HUES64 (cell line): Measurements from ENCODE around the gene SDSL.

ENCODE experiments used
- H3K27ac ChIP-seq: 2 replicates; pipeline ENCODE4 v1.7.0; 2013; ENCODE audit warnings: low read depth, low read length, inconsistent platforms
- H3K27me3 ChIP-seq: 2 replicates; pipeline ENCODE4 v1.6.1; 2013; ENCODE audit warnings: mild to moderate bottlenecking, low read length; ENCODE audit not compliant: insufficient read depth
- H3K36me3 ChIP-seq: 2 replicates; pipeline ENCODE4 v1.6.1; 2013; ENCODE audit warnings: mild to moderate bottlenecking, low read length; ENCODE audit not compliant: insufficient read depth
- H3K4me1 ChIP-seq: 2 replicates; pipeline ENCODE4 v1.6.1; 2013; ENCODE audit warnings: mild to moderate bottlenecking, low read length, moderate library complexity; ENCODE audit not compliant: insufficient read depth
- H3K4me3 ChIP-seq: 2 replicates; pipeline ENCODE4 v1.5.1; 2013; ENCODE audit warnings: mild to moderate bottlenecking, low read length, moderate library complexity
- H3K9ac ChIP-seq: 2 replicates; pipeline ENCODE4 v1.6.1; 2013; ENCODE audit warnings: mild to moderate bottlenecking, low read depth, low read length
- H3K9me3 ChIP-seq: 2 replicates; pipeline ENCODE4 v1.6.1; 2013; ENCODE audit warnings: low read depth, low read length; ENCODE audit not compliant: insufficient read depth
- WGBS: fragments of 150-250, 120-280 bp; methylation state at CpG from one replicate; pipeline ENCODE4 v1.1.7; 2013; ENCODE audit warnings: missing lambda C conversion rate; 5-methylcytosine and 5-hydroxymethylcytosine counted together

SDSL gene

DNA sequence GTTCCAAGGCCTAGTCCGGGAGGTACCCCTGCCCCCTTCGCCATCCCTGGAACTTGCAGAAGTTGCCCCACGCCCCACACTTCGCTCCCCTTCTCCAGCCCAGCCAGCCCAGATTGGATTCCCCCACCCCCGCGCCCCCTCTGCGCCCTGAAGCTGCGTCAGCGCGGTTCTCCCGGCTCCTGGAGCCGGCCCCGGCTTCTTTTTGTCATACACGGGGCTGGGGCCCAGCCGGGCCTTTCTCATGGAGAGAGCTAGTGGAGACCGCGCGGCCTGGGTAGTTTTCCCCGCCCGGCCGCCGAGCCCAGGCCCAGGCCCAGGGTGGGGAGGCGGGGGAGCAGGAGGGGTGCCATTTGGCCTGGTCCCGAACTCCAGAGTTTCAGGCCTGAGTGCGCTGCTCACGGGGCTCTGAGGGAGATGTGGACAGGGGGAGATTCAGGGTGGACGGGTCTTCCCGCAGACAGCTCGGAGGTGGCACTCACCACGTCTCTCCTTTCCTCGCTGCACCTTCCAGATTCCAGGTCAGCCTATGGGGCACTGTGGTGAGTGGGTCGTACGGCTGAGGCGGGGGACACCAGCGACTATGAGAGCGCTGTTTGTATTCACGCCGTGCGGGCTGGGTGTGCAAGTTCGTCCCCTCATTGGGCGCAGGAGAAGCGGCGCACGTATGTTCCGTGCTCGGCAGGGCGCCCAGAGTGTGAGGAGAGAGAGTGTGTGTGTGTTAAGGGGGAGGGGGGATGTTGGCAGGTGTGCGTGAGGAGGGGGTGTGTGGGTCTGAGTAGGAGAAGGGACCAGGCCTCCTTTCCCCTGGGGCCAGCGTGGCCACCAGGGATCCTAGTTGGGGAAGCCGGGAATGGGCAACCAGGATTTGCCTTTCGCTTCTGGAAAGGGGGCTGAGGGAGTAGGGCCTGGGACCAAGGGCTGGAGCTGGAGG, 50.3 kb downstream of the SDSL start:
- Histone ChIP-seq H3K4me1 (peaks cover 39% of the 10 kb centered on the region), H3K36me3 (no peaks in the 10 kb centered on the region), H3K27me3 (peaks cover 97% of the 10 kb centered on the region), H3K9me3 (no peaks in the 10 kb centered on the region), H3K4me3 (peak overlapping the region; percentile 64), H3K27ac (no peak overlapping the region), H3K9ac (peak overlapping the region; percentile 56; the same call in 1 of the 2 replicates)
- WGBS = under 1% methylated on average over 51 of the region's 51 CpGs

DNA sequence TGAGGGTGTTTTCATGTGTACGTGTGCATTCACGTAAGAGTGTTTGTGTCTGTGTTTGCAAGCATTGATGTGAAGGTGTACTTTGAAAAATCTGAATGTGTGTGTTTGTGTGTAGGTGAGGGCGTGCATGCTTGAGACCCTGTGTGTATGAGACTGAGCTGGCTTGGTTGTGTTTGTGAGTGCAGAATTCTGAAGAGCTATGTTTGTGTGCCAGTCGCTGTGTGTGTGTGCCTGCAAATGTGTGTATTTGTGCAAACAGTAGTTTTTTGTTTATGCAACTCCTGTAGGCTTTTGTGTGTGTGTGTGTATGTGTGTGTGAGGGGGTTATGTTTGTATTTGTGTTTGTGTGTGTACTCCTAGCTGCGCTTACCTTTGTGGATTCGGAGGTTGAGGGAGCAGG, 51.2 kb downstream of the SDSL start:
- Histone ChIP-seq H3K9me3 (no peaks in the 10 kb centered on the region), H3K4me3 (peak overlapping the region; percentile 64), H3K36me3 (no peaks in the 10 kb centered on the region), H3K4me1 (peaks cover 43% of the 10 kb centered on the region), H3K27ac (no peak overlapping the region), H3K27me3 (peaks cover 97% of the 10 kb centered on the region), H3K9ac (no peak overlapping the region)
- 23% methylated on average over 6 of the region's 6 CpGs for WGBS

- WGBS = 3% methylated on average over 9 of the region's 9 CpGs
- Histone ChIP-seq H3K36me3 (no peaks in the 10 kb centered on the region), H3K4me1 (peaks cover 40% of the 10 kb centered on the region), H3K27ac (no peak overlapping the region), H3K9me3 (no peaks in the 10 kb centered on the region), H3K4me3 (peak overlapping the region; percentile 64), H3K9ac (no peak overlapping the region), H3K27me3 (peaks cover 97% of the 10 kb centered on the region)
Observed at GRCh38 chr12:113473942-113474341, 51.8 kb downstream of the SDSL start.

GRCh38 chr12:113474635-113475436, 52.7 kb downstream of the SDSL start:
- Histone ChIP-seq H3K9ac (peak overlapping the region; percentile 15; the same call in 1 of the 2 replicates), H3K36me3 (no peaks in the 10 kb centered on the region), H3K27me3 (peaks cover 97% of the 10 kb centered on the region), H3K27ac (no peak overlapping the region), H3K4me3 (peak overlapping the region; percentile 64), H3K9me3 (no peaks in the 10 kb centered on the region), H3K4me1 (peaks cover 44% of the 10 kb centered on the region)
- 3% methylated on average over 15 of the region's 19 CpGs for WGBS

DNA sequence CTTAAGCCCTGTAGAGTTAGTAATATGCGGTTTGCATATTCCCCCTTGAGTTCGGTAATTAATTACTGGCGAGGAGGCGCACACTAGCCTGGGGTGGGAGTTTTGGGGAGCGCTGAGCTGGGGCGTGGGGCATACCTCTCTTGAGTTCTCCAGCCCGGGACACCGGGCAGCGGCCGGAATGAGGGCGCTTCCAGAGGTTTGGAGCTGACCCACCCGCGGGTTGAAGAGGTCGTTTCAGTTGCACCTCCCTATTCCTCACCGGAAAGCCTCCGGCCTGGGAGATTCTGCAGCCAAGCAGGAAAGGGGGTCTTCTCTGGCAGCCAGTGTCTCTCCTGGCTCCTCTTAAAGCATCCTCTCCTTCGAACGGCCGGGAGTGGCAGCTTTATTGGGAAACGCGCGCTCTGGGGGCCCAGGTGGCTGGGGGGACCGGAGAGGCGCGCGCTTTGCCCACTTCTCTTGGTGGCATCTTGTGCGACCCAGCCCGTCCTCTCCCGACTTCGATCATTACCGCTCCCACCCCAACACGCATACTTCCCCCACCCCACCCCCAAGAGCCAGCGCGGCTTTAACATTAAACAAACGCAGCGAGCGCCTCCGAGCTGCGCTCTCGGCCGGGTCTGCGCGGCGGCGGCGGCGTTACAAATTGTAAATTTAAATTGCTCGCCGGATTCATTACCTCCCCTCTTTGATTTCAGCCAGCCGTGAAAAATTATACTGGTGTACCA, 53.4 kb downstream of the SDSL start:
- Histone ChIP-seq H3K36me3 (no peaks in the 10 kb centered on the region), H3K27me3 (peaks cover 97% of the 10 kb centered on the region), H3K4me3 (peak overlapping the region; percentile 64), H3K4me1 (peaks cover 42% of the 10 kb centered on the region), H3K9me3 (no peaks in the 10 kb centered on the region), H3K27ac (no peak overlapping the region), H3K9ac (peak overlapping the region; percentile 15; the same call in 1 of the 2 replicates)
- 1% methylated on average over 50 of the region's 50 CpGs for WGBS

DNA sequence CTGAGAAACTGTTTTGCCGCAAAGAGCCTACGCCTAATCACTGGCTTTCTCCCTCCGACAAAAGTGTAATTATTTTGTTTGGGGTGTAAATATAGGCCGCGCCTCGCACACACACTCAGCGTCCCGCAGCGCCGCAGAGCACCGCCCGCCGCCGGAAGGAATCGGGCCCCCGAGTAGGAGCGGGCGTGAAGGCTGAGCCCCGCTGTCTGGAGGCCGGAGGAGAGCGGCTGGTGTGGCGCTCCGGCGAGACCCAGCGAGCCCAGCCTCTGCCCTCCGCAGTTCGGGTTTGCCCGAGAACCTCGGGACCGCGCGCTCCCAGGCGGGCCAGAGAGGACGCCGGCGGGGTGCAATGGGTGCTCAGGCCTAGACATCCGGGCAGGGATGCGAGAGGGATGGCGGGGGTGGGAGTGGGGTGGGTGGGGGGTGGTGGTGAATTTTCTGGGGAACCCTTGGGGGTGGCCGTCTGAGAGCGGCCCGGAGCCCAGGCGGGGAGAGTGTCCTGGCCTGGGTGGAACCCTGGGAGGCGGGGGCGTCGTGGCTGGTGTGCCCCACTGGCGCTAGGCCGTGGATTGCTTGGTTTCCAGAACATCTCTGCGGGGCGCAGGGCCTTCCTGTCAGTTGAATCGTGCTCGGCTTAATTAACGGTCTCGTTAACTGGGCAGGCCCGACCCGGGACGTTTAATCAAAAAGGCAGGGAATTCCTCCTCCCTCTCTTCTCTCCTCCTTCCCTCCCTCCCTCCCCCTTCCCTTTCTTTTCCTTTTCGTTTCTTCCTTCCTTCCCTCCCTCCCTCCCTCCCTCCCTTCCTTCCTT, 54.2 kb downstream of the SDSL start:
- no peak overlapping the region for H3K9ac ChIP-seq
- H3K4me3 ChIP-seq = peak overlapping the region; percentile 46
- H3K27ac ChIP-seq = no peak overlapping the region
- peaks cover 97% of the 10 kb centered on the region for H3K27me3 ChIP-seq
- H3K36me3 ChIP-seq = no peaks in the 10 kb centered on the region
- WGBS = 2% methylated on average over 57 of the region's 58 CpGs
- H3K4me1 ChIP-seq = peaks cover 47% of the 10 kb centered on the region
- H3K9me3 ChIP-seq = no peaks in the 10 kb centered on the region

DNA sequence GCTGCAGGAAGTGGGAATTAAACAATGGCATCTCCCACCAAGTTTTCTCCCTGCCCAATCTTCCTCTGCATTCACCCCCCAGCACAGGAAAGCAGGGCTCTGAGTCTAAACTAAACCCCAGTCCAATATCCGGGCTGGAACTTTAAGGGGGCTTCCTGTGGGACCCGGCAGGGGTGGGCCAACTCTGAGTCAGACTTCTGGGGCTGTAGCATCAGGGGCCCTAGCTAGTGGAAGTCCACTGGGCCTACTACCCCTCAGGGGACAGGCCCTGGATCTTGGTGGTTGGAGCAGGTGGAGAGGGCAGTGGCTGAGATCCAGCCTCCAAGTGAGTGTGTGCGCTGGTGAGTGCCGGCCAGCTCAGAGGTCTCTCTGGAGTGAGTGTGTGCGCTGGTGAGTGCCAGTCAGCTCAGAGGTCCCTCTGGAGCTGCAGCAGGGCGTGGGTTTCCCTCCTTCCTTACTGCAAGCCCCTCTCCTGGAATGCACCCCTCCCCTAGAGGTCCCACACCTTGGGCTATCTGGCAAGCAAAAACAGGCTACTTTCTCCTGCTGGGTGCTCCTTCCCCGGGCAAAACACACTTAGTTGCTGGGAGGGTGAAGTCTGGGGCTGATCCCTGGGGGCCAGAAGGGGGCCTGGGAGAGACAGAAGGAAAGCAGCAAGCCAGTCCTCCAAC, 55.1 kb downstream of the SDSL start:
- Histone ChIP-seq H3K36me3 (no peaks in the 10 kb centered on the region), H3K27ac (peak overlapping the region; percentile 43; the same call in 1 of the 2 replicates), H3K9ac (no peak overlapping the region), H3K27me3 (peaks cover 92% of the 10 kb centered on the region), H3K4me1 (peaks cover 52% of the 10 kb centered on the region), H3K4me3 (peak overlapping the region; percentile 57), H3K9me3 (no peaks in the 10 kb centered on the region)
- WGBS = 2% methylated on average over 7 of the region's 7 CpGs

DNA sequence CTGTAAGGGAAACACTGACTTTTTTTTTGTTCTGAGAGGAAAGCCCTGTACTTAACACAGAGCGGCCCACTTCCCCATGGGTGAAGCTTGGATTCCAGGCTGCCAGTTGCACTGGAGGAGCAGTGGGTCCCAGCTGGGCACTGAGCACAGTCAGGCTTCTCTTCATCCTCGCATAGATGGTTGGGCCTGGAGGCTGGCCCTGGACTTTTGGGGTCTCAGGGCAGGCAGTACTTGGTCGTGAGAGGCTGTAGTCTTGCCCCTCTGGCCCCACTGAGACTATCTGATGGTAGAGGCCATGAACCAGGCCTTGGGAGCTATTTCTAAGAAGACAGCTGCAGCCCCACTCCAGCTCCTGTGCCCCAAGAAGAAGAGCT, 55.6 kb downstream of the SDSL start:
- Histone ChIP-seq H3K36me3 (no peaks in the 10 kb centered on the region), H3K4me3 (peak overlapping the region; percentile 57), H3K4me1 (peaks cover 52% of the 10 kb centered on the region), H3K9ac (0 out of 2 replicates have a peak overlapping the region, but pooled peaks have one; percentile 5), H3K9me3 (no peaks in the 10 kb centered on the region), H3K27me3 (peaks cover 89% of the 10 kb centered on the region), H3K27ac (peak overlapping the region; percentile 19; the same call in 1 of the 2 replicates)
- WGBS = 6% methylated on average over 3 of the region's 3 CpGs

GRCh38 chr12:113478351-113479011, 56.3 kb downstream of the SDSL start:
- WGBS = 3% methylated on average over 40 of the region's 41 CpGs
- H3K9me3 ChIP-seq = no peaks in the 10 kb centered on the region
- H3K9ac ChIP-seq = 0 out of 2 replicates have a peak overlapping the region, but pooled peaks have one; percentile 5
- H3K27ac ChIP-seq = no peak overlapping the region
- H3K4me1 ChIP-seq = peaks cover 52% of the 10 kb centered on the region
- H3K4me3 ChIP-seq = peak overlapping the region; percentile 57
- H3K36me3 ChIP-seq = no peaks in the 10 kb centered on the region
- H3K27me3 ChIP-seq = peaks cover 88% of the 10 kb centered on the region
